ENCODE data around the gene C1orf35. TPM values are rescaled to one million over a fixed set of nuclear protein-coding genes. Genes with fewer than 3 reads are reported as not detected.
A peak's percentile ranks its signal among the peaks of the same experiment; 100 is the strongest.

The C1orf35 gene
- total and polyA plus RNA-seq, 9 of the 15 experiments (the other 6 are each of a cell fraction or from before 2014, with no cell fraction given): 3.2 to 48.7 (median 12.5) TPM

GRCh38 chr1:228088586-228089498 lies 14.3 kb downstream of the C1orf35 start:
- Histone ChIP-seq H4K20me1 (replicated peaks; ENCODE audit: control insufficient read depth, insufficient read depth, low read length) (peaks cover 94% of the 10 kb centered on the region), H3K9me1 (ENCODE audit: control insufficient read depth, insufficient read depth, low read length) (peaks cover 54% of the 10 kb centered on the region), H3K4me2 (ENCODE audit: insufficient read depth, low read length) (no peak overlapping the region), H3K27ac (ENCODE audit: extremely low read depth, low read depth, low read length) (no peak overlapping the region; the same call in 2 of the 3 replicates), H3K4me3 (no peak overlapping the region), H3K36me3 (ENCODE audit: control insufficient read depth, insufficient read depth, low read length) (peaks cover 94% of the 10 kb centered on the region), H3K79me2 (ENCODE audit: control insufficient read depth, insufficient read depth, low read length) (peaks cover 100% of the 10 kb centered on the region), H3K9ac (ENCODE audit: insufficient read depth in 1 of 2, low read depth in 2 of 2, low read length in 2 of 2) (peak overlapping the region in 1 of 2 experiments; percentile 56; a peak in 2 of 4 replicates), H3K27me3 (ENCODE audit: control insufficient read depth in 2 of 2, insufficient read depth in 2 of 2, low read length in 2 of 2) (no peaks in the 10 kb centered on the region), H3K4me1 (replicated peaks in 1 of 2; ENCODE audit: control insufficient read depth in 2 of 2, insufficient read depth in 2 of 2, low read length in 2 of 2) (peaks cover 43 to 46% of the 10 kb centered on the region in 2 experiments; a peak in 4 of 5 replicates), H3K9me3 (replicated peaks; ENCODE audit: control insufficient read depth, insufficient read depth, low read depth, low read length) (peaks cover 14% of the 10 kb centered on the region), H2AFZ (ENCODE audit: low read depth, low read length) (no peak overlapping the region)
- BruUV-seq (replicated peaks): no TSS peak
- ATAC-seq (no peak), DNase-seq (ENCODE audit: extremely low read depth in 1 of 4, low spot score in 3 of 4) (no peak), FAIRE-seq (no peak)
- WGBS (ENCODE audit: insufficient coverage, low coverage, missing lambda C conversion rate): 89% methylated on average over 17 of the region's 21 CpGs
- intact Hi-C loops (cut with micrococcal nuclease): no loop called here
- POLR2A ChIA-PET: interaction anchor here (0.6 to 7.1 kb wide), 2 partner anchors 11 to 22 kb away, joined by 3 to 92 read pairs; no protein-coding TSS in a partner anchor
- CTCF ChIA-PET (ENCODE audit: low intra/inter-chr PET ratio): no interaction called here
- in situ Hi-C loops (cut with MboI): no loop called here
- TF ChIP-seq KHSRP (IDR thresholded peaks at IDR 0.05) (no peak), ATF3 (IDR thresholded peaks at IDR 0.05) (peak; percentile 68), ATF3 (CRISPR knock-in tag; conservative IDR thresholded peaks at IDR 0.05) (no peak), ZNF561 (CRISPR knock-in tag; conservative IDR thresholded peaks at IDR 0.05) (no peak), MAFF (IDR thresholded peaks at IDR 0.05; ENCODE audit: low read length) (no peak), ZNF444 (CRISPR knock-in tag; IDR thresholded peaks at IDR 0.05) (no peak), CBFB (CRISPR knock-in tag; IDR thresholded peaks at IDR 0.05) (no peak), RBFOX2 (IDR thresholded peaks at IDR 0.05; ENCODE audit: low read depth, low read length) (peak; percentile 52), GABPB2 (CRISPR knock-in tag; conservative IDR thresholded peaks at IDR 0.05) (no peak), RBM22 (IDR thresholded peaks at IDR 0.05; ENCODE audit: low read depth, low read length, poor library complexity, severe bottlenecking) (peak; percentile 61), TEAD1 (CRISPR knock-in tag; IDR thresholded peaks at IDR 0.05) (no peak), POLR2G (IDR thresholded peaks at IDR 0.05; ENCODE audit: low read depth, low read length) (peak; percentile 44), ZNF785 (CRISPR knock-in tag; IDR thresholded peaks at IDR 0.05) (no peak), CBFA2T3 (IDR thresholded peaks at IDR 0.05) (no peak), ZKSCAN8 (CRISPR knock-in tag; IDR thresholded peaks at IDR 0.05) (no peak), ZNF23 (CRISPR knock-in tag; IDR thresholded peaks at IDR 0.05) (no peak), CEBPG (CRISPR knock-in tag; IDR thresholded peaks at IDR 0.05) (peak; percentile 83), CEBPG (tag; conservative IDR thresholded peaks at IDR 0.05 in 1 of 2, IDR thresholded peaks at IDR 0.05 in 1 of 2) (peak; percentile 74 to 83), EHMT2 (IDR thresholded peaks at IDR 0.05) (no peak), NELFE (IDR thresholded peaks at IDR 0.05; ENCODE audit: insufficient read depth, insufficient read length) (no peak), ZBTB33 (CRISPR knock-in tag; IDR thresholded peaks at IDR 0.05) (0 out of 2 replicates have a peak, but pooled peaks have one; percentile 29), SMAD1 (IDR thresholded peaks at IDR 0.05; ENCODE audit: low read depth, low read length, partially characterized antibody) (no peak)
